GM12878 (cell line): ENCODE measurements around the gene SETD9. TPM values are rescaled to one million over a fixed set of nuclear protein-coding genes. Genes with fewer than 3 reads are reported as not detected.

Source experiments
- polyA plus RNA-seq, 11 experiments: library from polyadenylated mRNA; depleted of rRNA in 4 of 11; unstranded in 6 of 11; stranded (reverse) in 5 of 11; fragments of >200 nt; fragmentation: Nextera tagmentation in 4 of 11; fragmentation: Illumina TruSeq in 1 of 11; extraction: Ambion mirVana in 4 of 11; extraction: Trizol in 1 of 11; gene quantifications; 1 replicate in 1 of 11; 2 replicates in 10 of 11; pipeline versions ENCODE4 v1.2.1 to v1.2.3, GENCODE V29; 2011 to 2016; ENCODE audit warnings: inconsistent platforms in 2 of 11, missing spikeins in 2 of 11, low read depth in 1 of 11
- total RNA-seq, 4 experiments: library from RNA; depleted of rRNA in 3 of 4; stranded (reverse); fragments of >200 nt in 3 of 4; fragmentation: Illumina TruSeq in 1 of 4; extraction: Trizol in 1 of 4; gene quantifications; 2 replicates each; pipeline versions ENCODE4 v1.2.1 to v1.2.3, GENCODE V29; 2013 to 2021

Gene SETD9
- total and polyA plus RNA-seq, 10 of the 15 experiments (the other 5 are each of a cell fraction or from before 2014, with no cell fraction given) = 8.7 to 17.8 (median 12.6) TPM

Other genes starting within 250 kb of the SETD9 start
- gene MAP3K1, start 94.0 kb upstream of the SETD9 start, total RNA-seq (2014; rRNA removed) = 17.7 and 20.7 TPM in 2 replicates
- gene MAP3K1, start 94.0 kb upstream of the SETD9 start, total RNA-seq (2014; rRNA removed; fragmentation: Illumina TruSeq; extraction: Trizol) = 19.0 and 19.7 TPM in 2 replicates
- gene MAP3K1, start 94.0 kb upstream of the SETD9 start, total RNA-seq (2021) = 17.0 and 17.1 TPM in 2 replicates
- 24.6 and 30.8 TPM in 2 replicates for gene MAP3K1, start 94.0 kb upstream of the SETD9 start, polyA plus RNA-seq (2011; rRNA removed)
- gene MAP3K1, start 94.0 kb upstream of the SETD9 start, polyA plus RNA-seq (2014; fragmentation: Illumina TruSeq; extraction: Trizol) = 13.0 and 15.1 TPM in 2 replicates
- 10 to 100 TPM in 1 of 2 experiments, 1 to 10 TPM in 1; 7.5 to 12.1 TPM for gene MAP3K1, start 94.0 kb upstream of the SETD9 start, polyA plus RNA-seq (2014; fragmentation: Nextera tagmentation; extraction: Ambion mirVana)
- gene MAP3K1, start 94.0 kb upstream of the SETD9 start, polyA plus RNA-seq (2014; rRNA removed) = 7.9 and 8.2 TPM in 2 replicates
- 10 to 100 TPM in 1 of 2 experiments, 1 to 10 TPM in 1; 8.6 to 10.2 TPM for gene MAP3K1, start 94.0 kb upstream of the SETD9 start, polyA plus RNA-seq (2016; fragmentation: Nextera tagmentation; extraction: Ambion mirVana)
- gene MIER3, start 42.5 kb downstream of the SETD9 start, total RNA-seq (2014; rRNA removed) = 7.9 and 11.1 TPM in 2 replicates
- gene MIER3, start 42.5 kb downstream of the SETD9 start, total RNA-seq (2014; rRNA removed; fragmentation: Illumina TruSeq; extraction: Trizol) = 13.0 and 14.6 TPM in 2 replicates
- 10.3 and 13.2 TPM in 2 replicates for gene MIER3, start 42.5 kb downstream of the SETD9 start, total RNA-seq (2021)
- gene MIER3, start 42.5 kb downstream of the SETD9 start, polyA plus RNA-seq (2011; rRNA removed) = 13.8 and 17.9 TPM in 2 replicates
- 8.7 and 11.0 TPM in 2 replicates for gene MIER3, start 42.5 kb downstream of the SETD9 start, polyA plus RNA-seq (2014; fragmentation: Illumina TruSeq; extraction: Trizol)
- 1 to 10 TPM; 2.9 to 3.5 TPM for gene MIER3, start 42.5 kb downstream of the SETD9 start, polyA plus RNA-seq (2014; fragmentation: Nextera tagmentation; extraction: Ambion mirVana)
- gene MIER3, start 42.5 kb downstream of the SETD9 start, polyA plus RNA-seq (2014; rRNA removed) = 4.7 and 8.5 TPM in 2 replicates
- gene MIER3, start 42.5 kb downstream of the SETD9 start, polyA plus RNA-seq (2016; fragmentation: Nextera tagmentation; extraction: Ambion mirVana) = 1 to 10 TPM; 6.3 to 6.5 TPM